A673 (cell line): ENCODE results near the gene BTBD6. TPM values are rescaled to one million over a fixed set of nuclear protein-coding genes. Genes with fewer than 3 reads are reported as not detected.

Experiments
- BruUV-seq: library from RNA; stranded (reverse); fragments of 400-500 nt; replicated peaks from 2 replicates; lab custom pipeline; 2021; lab: Mats Ljungman, UMichigan
- CTCF ChIA-PET: fragments of 300-600 bp; sonication (Branson Sonifier 250); formaldehyde crosslinking; loops from one replicate; lab custom pipeline; 2022; ENCODE audit warnings: antibody characterized with exemption; lab: Charles Lee
- POLR2A ChIA-PET: fragments of 300-600 bp; sonication (Branson Sonifier 250); formaldehyde crosslinking; loops from one replicate; lab custom pipeline; 2022; ENCODE audit warnings: antibody characterized with exemption; ENCODE audit not compliant: low non-redundant PET; lab: Charles Lee
- DNase-seq: peaks from one replicate; pipeline ENCODE4 v3.0.0-alpha.2; 2015; ENCODE audit warnings: low spot score
- H3K27ac ChIP-seq: fragments of 200-600 bp; sonication (generic); 2 replicates; pipeline ENCODE4 v1.5.1; 2016; ENCODE audit warnings: mixed run types, low read depth, mild to moderate bottlenecking, mixed read lengths, antibody characterized with exemption, low read length; ENCODE audit not compliant: poor library complexity, severe bottlenecking
- H3K27me3 ChIP-seq: fragments of 200-600 bp; sonication (generic); replicated peaks from 2 replicates; pipeline ENCODE4 v1.6.1; 2017; ENCODE audit warnings: mixed run types, low read depth, mild to moderate bottlenecking, mixed read lengths, antibody characterized with exemption, low read length; ENCODE audit not compliant: insufficient read depth, poor library complexity
- H3K36me3 ChIP-seq: fragments of 200-600 bp; sonication (generic); 2 replicates; pipeline ENCODE4 v1.6.1; 2016; ENCODE audit warnings: mixed run types, mild to moderate bottlenecking, mixed read lengths, antibody characterized with exemption, low read length; ENCODE audit not compliant: insufficient read depth, poor library complexity, severe bottlenecking
- H3K4me1 ChIP-seq: fragments of 200-600 bp; sonication (generic); 2 replicates; pipeline ENCODE4 v1.6.1; 2017; ENCODE audit warnings: mixed run types, mild to moderate bottlenecking, mixed read lengths, antibody characterized with exemption, low read length; ENCODE audit not compliant: insufficient read depth, poor library complexity, severe bottlenecking
- H3K4me3 ChIP-seq: fragments of 200-600 bp; sonication (generic); 2 replicates; pipeline ENCODE4 v1.5.1; 2016; ENCODE audit warnings: low read depth, mixed run types, mild to moderate bottlenecking, mixed read lengths, low read length; ENCODE audit not compliant: poor library complexity, severe bottlenecking
- H3K9me3 ChIP-seq: fragments of 200-600 bp; sonication (generic); 2 replicates; pipeline ENCODE4 v1.6.1; 2016; ENCODE audit warnings: mixed run types, low read depth, mild to moderate bottlenecking, mixed read lengths, antibody characterized with exemption, low read length; ENCODE audit not compliant: poor library complexity, severe bottlenecking
- EZH2 ChIP-seq: fragments of 200-600 bp; sonication (generic); IDR thresholded peaks from 2 replicates; pipeline ENCODE4 v1.6.1; 2017; ENCODE audit warnings: borderline replicate concordance, low read depth, mild to moderate bottlenecking, mixed read lengths, antibody characterized with exemption, low read length; ENCODE audit not compliant: poor library complexity, severe bottlenecking
- intact Hi-C: fragments of 100-400 bp; cut with micrococcal nuclease; formaldehyde crosslinking; loops from one replicate; pipeline ENCODE4 v1.10.0; 2022; ENCODE audit not compliant: unreplicated experiment
- total RNA-seq: library from RNA; stranded (reverse); gene quantifications from 2 replicates; pipeline ENCODE4 v1.2.3, GENCODE V29; 2021
- TF ChIP-seq, protein P1 (sequence below): fragments of 300-800, 200-600 bp; sonication (generic); conservative IDR thresholded peaks from 2 replicates; pipeline ENCODE4 v1.5.1; 2017; ENCODE audit warnings: low read depth, mild to moderate bottlenecking, antibody characterized with exemption, low read length, moderate library complexity, mixed read lengths

BTBD6 gene
- total RNA-seq, 1 experiment from 2014 or later: 39.9 TPM

DNA sequence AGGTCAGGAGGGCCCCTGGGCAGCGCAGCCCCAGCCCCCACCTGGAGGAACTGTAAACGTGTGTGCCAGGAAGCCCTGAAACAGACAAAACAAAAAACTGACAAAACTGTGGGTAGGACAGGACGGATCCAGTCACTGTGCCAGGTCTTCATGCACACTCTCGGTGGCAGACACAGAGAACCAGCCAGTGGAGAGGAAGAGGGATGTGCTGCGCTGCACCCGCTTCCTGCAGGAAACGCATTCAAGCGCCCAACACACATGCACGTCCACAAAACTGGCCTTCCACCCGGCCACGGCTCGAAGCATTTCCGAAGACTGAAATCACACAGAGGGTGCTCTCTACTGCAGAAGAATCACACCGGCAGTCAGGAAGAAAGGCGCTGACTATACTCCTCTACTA, 35.6 kb downstream of the BTBD6 start:
- no peaks in the 10 kb centered on the region for H3K36me3 ChIP-seq
- BruUV-seq: no TSS peak
- H3K4me3 ChIP-seq: no peak overlapping the region
- ChIA-PET POLR2A (no interaction called here), CTCF (no interaction called here)
- H3K27me3 ChIP-seq: no peaks in the 10 kb centered on the region
- H3K27ac ChIP-seq: no peak overlapping the region
- TF ChIP-seq, protein P1, sequence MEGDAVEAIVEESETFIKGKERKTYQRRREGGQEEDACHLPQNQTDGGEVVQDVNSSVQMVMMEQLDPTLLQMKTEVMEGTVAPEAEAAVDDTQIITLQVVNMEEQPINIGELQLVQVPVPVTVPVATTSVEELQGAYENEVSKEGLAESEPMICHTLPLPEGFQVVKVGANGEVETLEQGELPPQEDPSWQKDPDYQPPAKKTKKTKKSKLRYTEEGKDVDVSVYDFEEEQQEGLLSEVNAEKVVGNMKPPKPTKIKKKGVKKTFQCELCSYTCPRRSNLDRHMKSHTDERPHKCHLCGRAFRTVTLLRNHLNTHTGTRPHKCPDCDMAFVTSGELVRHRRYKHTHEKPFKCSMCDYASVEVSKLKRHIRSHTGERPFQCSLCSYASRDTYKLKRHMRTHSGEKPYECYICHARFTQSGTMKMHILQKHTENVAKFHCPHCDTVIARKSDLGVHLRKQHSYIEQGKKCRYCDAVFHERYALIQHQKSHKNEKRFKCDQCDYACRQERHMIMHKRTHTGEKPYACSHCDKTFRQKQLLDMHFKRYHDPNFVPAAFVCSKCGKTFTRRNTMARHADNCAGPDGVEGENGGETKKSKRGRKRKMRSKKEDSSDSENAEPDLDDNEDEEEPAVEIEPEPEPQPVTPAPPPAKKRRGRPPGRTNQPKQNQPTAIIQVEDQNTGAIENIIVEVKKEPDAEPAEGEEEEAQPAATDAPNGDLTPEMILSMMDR: no peak
- no peak for TF ChIP-seq EZH2
- DNase-seq: no peak
- intact Hi-C loops: loop anchor here (5.0 kb wide), 1 partner anchor 192 kb away; no protein-coding TSS in a partner anchor
- no peaks in the 10 kb centered on the region for H3K9me3 ChIP-seq
- H3K4me1 ChIP-seq: no peaks in the 10 kb centered on the region

DNA sequence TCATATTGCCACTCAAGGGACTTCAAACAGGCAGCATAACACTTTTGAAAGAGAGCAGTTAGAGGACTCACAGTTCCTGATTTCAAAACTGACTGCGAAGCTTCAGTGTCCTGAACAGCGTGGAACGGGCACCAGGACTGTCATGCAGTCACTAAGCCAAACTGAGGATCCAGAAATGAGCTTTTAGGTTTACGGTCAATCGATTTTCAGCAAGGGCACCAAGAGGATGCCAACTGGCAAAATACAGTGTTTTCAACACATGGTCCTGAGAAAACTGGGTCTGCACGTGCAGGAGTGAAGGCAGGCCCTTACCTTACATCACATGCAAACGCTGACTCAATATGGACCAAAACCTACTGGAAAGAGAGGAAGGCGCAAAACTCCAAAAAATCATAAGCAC, 36.8 kb downstream of the BTBD6 start:
- intact Hi-C loops: no loop called here
- no peak for TF ChIP-seq EZH2
- TF ChIP-seq, protein P1: no peak

DNA sequence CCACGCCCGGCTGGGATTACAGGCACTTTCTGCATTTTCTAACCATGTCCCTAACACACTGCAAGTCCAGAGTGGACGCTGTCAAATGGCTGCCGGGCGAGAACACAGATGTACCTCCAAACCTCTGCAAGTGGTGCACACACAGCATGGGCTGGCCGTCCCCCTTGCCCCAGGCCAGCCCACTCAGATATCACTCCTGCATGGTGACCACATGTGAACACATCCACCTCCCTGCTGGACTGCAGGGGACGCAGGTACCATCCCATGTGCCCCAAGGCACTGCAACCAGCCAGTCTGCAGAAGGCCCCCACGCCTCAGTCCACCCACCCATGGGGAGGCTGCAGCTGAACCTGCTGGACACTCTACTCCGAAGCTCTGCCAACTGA, 38.4 kb downstream of the BTBD6 start:
- H3K27ac ChIP-seq: no peak overlapping the region
- POLR2A ChIA-PET: no interaction called here
- no peaks in the 10 kb centered on the region for H3K4me1 ChIP-seq
- intact Hi-C loops: no loop called here
- H3K36me3 ChIP-seq: no peaks in the 10 kb centered on the region
- no peak for DNase-seq
- BruUV-seq: no TSS peak
- no peaks in the 10 kb centered on the region for H3K9me3 ChIP-seq
- CTCF ChIA-PET: no interaction called here
- no peak overlapping the region for H3K4me3 ChIP-seq
- no peaks in the 10 kb centered on the region for H3K27me3 ChIP-seq
- TF ChIP-seq, protein P1: no peak
- no peak for TF ChIP-seq EZH2

More for the DNA sequence above, 36.8 kb downstream of the BTBD6 start:
- no peak for DNase-seq
- H3K4me1 ChIP-seq: no peaks in the 10 kb centered on the region
- BruUV-seq: no TSS peak
- H3K4me3 ChIP-seq: no peak overlapping the region
- ChIA-PET CTCF (no interaction called here), POLR2A (no interaction called here)
- no peaks in the 10 kb centered on the region for H3K9me3 ChIP-seq
- H3K27ac ChIP-seq: no peak overlapping the region
- no peaks in the 10 kb centered on the region for H3K27me3 ChIP-seq
- H3K36me3 ChIP-seq: no peaks in the 10 kb centered on the region
